ENCODE results near the gene ARHGAP44.

DNA sequence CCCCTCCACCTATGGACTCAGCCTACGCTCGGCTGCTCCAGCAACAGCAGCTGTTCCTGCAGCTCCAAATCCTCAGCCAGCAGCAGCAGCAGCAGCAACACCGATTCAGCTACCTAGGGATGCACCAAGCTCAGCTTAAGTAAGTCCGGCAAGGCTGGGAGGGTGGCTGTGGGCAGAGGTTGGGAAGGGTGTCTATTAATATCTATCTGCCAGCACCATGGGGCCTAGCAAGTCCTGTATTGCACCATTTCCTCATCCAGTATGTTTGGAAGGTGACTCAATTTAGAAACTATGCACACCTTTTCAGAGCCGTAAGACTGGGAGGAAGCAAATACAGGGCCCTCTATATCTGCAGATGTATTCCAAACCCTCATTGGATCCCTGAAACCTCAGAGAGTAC, 45.0 kb upstream of the ARHGAP44 start:
- TF ChIP-seq REST (IDR thresholded peaks at IDR 0.05; ENCODE audit: insufficient replicate concordance, low read depth), result no peak
- no peak for TF ChIP-seq CTCF (IDR thresholded peaks at IDR 0.05; ENCODE audit: insufficient read depth, low read length)
